IMR-90 (cell line): ENCODE data around the gene ARHGEF37.

ENCODE experiments used
- MXI1 ChIP-seq: IDR thresholded peaks from 2 replicates; pipeline ENCODE4 v1.6.1; 2012; ENCODE audit warnings: low read depth, mild to moderate bottlenecking, low read length, moderate library complexity, borderline replicate concordance
- NFE2L2 ChIP-seq: fragments of 150-350 bp; IDR thresholded peaks from 2 replicates; pipeline ENCODE4 v1.6.1; 2016; ENCODE audit warnings: low read depth, mild to moderate bottlenecking, low read length
- POLR2A ChIP-seq: IDR thresholded peaks from 2 replicates; pipeline ENCODE4 v1.6.1; 2012; ENCODE audit warnings: mild to moderate bottlenecking, low read depth, low read length
- RAD21 ChIP-seq: IDR thresholded peaks from 2 replicates; pipeline ENCODE4 v1.6.1; 2012; ENCODE audit warnings: low read length, improper control_type of control experiment
- RFX5 ChIP-seq: IDR thresholded peaks from 2 replicates; pipeline ENCODE4 v1.8.0; 2012; ENCODE audit warnings: low read depth, mild to moderate bottlenecking, low read length, moderate library complexity
- SMC3 ChIP-seq: fragments of 150-350 bp; IDR thresholded peaks from 2 replicates; pipeline ENCODE4 v1.6.1; 2016; ENCODE audit warnings: low read depth, mild to moderate bottlenecking, antibody characterized with exemption, low read length, moderate library complexity
- TF ChIP-seq, protein P1 (sequence below): conservative IDR thresholded peaks from 2 replicates; pipeline ENCODE4 v1.5.1; 2012; ENCODE audit warnings: mild to moderate bottlenecking, low read depth, low read length, improper control_type of control experiment

DNA sequence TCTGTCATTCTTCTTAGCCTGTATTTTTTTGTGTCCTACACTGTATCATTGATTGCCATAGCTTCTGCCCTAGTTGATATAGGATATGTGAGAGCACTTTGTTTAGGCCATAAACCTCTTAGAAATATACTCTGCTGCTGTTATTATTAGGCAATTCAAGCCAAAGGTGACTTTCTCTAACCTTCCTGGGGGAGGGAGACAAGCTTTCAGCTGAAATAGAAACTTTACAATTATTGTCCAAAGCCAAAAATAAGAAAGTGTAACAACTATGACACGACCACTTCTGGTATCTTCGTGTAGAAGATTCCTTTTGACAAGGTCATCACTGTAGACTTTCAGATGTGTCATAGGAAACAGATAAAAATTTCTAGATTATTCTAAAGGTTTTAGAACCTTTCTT lies 17.8 kb upstream of the ARHGEF37 start:
- TF ChIP-seq SMC3 (no peak), POLR2A (no peak), RFX5 (no peak), MXI1 (no peak), RAD21 (no peak), NFE2L2 (no peak)
- TF ChIP-seq, protein P1, sequence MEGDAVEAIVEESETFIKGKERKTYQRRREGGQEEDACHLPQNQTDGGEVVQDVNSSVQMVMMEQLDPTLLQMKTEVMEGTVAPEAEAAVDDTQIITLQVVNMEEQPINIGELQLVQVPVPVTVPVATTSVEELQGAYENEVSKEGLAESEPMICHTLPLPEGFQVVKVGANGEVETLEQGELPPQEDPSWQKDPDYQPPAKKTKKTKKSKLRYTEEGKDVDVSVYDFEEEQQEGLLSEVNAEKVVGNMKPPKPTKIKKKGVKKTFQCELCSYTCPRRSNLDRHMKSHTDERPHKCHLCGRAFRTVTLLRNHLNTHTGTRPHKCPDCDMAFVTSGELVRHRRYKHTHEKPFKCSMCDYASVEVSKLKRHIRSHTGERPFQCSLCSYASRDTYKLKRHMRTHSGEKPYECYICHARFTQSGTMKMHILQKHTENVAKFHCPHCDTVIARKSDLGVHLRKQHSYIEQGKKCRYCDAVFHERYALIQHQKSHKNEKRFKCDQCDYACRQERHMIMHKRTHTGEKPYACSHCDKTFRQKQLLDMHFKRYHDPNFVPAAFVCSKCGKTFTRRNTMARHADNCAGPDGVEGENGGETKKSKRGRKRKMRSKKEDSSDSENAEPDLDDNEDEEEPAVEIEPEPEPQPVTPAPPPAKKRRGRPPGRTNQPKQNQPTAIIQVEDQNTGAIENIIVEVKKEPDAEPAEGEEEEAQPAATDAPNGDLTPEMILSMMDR = no peak
